Activated T-cell treated with anti-CD3 and anti-CD28 coated beads for 4 hours (primary cell): ENCODE results near the gene ZDHHC1.
"Not testable (repeated sequence)": the region's sequence is repeated elsewhere in the genome, so short reads cannot be mapped to it uniquely, and the experiment has no call there.

ENCODE experiments used
- DNase-seq: peaks from one replicate; pipeline ENCODE4 v3.0.0-alpha.2; 2020

The ZDHHC1 gene

GRCh38 chr16:67430504-67430976, 14.3 kb upstream of the ZDHHC1 start:
- peak; percentile 12 for DNase-seq

DNA sequence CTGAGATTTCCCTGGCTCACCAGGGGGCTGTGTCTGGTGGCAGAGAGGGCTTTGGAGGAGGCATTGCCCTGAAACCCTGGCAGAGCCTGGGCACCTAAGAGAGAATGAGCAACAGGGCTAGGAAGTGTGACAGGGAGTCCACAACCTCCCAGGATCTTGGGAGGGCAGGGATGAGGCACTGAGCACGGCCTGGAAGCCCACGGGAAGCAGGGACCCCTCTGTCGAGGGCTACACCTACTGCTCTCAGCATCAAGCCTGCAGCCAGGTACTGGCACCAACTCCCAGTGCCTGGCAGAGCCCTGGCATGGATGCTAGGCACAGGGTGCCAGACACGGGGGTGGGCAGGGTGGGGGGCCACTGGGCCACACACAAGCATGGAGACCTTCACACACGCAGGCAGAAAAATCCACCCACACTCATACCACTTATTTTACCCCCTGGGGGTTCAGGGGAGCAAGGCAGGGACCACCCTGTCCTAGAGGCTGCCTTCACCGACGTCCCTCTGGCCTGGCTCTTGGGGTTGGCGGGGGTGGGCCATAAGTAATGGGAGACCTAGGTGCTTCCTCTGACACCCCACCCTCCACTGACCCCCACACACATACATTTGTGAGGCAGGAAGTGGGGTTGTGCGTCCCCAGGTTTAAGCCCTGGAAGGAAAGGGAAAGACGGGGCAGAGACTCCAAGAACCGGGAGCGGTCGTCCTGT, 13.7 kb upstream of the ZDHHC1 start:
- DNase-seq, result no peak

DNA sequence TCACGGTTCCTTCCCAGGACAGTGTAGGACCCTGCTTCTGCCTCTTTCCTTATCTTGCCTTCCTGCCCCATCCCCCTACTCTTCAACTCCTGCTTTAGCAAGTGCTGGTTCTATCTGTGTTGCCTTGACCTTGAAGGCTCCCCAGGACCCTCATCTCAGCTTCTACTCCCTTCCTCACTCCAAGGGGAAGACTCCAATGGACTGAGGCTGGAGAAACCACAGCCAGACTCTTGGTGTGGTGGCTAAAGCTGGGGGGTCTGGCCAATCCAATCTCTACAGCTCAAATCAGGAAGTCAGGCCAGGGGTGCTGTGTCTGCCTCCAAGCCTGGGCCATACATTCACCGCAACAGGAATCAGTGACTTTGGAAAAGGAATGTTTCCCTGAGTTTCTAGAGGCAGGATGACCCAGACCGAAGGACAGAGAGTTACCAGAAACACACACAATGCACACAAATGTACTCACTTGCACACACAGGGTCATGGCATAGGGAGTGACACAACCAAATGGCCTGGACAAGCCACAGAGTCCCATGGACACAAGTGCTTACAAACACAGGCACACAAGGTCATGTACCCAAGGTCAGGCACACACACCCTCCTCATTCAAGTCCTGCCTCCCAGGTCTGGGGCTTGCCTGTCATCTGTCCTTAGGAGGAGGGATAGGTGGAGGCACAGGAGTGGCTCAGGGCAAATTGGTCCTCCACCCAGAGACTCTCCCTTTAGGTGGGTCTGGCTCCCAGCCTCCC, 12.9 kb upstream of the ZDHHC1 start:
- DNase-seq, result no peak

DNA sequence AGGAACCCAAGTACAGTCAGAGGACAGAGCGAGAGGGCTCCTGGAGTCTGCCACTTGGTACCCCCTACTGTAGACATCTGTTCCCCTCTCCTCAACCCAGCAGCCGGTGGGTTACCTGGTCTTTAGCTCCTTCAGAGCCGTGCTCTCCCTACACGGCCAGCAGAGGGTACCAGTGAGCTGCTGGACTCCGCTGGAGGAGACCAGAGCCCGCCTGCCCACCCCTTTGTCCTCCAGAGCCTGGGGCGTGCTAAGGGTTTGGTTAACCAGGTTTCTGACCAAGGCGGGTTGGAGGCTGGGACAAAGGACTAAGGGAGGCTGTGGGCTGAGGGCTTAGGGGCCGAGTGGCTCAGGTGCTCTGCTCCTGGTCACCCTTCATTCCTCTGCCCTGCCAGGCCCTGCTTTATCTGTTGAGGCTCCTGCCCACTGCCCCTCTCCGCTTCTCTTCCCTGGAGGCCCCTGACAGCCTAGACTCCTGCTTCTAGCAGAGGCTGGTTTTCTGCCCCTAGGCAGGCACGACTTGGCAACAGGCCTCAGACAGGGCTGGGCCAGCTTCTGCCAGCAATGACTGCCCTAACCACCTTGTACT, 12.0 kb upstream of the ZDHHC1 start:
- peak; percentile 32 for DNase-seq

DNA sequence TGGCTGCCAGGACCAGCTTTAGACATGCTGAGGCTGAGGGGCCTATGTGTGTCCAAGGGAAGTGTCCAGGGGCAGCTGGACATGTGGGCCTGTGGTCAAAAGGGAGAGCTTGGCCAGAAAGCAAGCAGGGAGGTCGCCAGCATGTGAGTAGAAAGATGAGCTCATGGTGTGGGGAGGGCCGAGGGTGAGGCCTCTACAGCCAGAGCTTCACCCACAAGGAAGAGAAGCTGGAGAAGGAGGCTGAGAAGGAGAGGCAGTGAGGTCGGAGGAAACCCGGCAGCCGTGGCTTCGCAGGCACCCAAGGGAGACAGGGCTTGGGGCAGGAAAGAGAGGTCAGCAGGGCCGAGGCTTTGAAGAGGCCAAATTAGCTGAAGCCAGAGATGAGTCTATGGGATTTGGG, 10.7 kb upstream of the ZDHHC1 start:
- DNase-seq, result no peak

DNA sequence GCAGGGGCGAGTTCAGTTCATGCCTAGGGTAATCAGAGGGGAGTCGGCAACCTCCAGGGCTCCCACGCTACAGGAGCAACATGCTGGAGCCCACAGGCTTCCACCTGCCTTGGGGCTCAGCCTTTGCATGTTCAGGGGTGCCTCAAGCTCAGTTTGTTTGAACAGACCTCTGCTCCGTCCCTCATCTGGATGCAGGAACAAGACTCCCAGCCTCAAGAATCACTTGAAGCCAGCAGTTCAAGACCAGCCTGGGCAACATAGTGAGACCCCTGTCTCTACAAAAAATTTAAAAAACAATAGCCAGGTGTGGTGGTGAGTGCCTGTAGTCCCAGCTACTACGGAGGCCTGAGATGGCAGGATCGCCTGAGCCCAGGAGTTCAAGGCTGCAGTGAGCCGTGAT, 9.7 kb upstream of the ZDHHC1 start:
- no peak for DNase-seq

GRCh38 chr16:67425580-67425979, 9.3 kb upstream of the ZDHHC1 start:
- DNase-seq, result no peak

DNA sequence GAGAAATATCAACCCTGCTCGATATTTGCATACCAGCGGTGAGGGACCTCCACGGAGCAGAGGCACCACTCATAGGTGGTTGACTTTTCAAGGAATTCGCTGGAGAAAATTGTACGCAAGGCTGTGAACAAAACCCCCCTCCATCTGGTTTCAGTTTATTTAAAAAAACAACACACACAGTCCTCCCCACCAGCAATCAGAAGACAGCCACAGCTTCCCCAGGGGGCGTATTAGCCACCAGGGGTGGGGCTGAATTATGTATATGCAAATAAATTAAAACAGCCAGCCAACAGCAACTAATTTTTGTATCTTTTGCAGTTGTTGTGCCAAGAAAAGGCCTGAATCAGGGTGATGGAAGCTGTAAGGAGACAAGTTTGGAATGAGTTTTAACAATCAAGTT, 8.8 kb upstream of the ZDHHC1 start:
- no peak for DNase-seq

DNA sequence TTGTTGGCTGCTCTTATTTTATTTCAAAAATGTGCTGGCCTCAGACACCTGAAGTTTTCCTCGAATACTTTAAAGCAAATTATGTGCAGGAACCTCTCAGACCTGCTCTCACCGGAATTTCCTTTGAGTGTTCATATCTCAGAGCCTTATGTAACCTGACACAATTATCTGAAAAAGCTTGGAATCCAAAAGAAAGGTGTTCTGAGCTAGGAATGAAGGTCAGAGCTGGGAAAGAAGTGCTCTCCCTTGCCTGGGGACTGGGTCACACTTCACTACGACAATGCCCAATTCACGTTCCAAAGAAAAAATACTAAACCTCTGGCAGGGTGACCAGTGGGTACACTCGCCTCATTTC, 8.0 kb upstream of the ZDHHC1 start:
- DNase-seq, result no peak

- no peak for DNase-seq
Observed at GRCh38 chr16:67423611-67424260, 7.5 kb upstream of the ZDHHC1 start.

DNA sequence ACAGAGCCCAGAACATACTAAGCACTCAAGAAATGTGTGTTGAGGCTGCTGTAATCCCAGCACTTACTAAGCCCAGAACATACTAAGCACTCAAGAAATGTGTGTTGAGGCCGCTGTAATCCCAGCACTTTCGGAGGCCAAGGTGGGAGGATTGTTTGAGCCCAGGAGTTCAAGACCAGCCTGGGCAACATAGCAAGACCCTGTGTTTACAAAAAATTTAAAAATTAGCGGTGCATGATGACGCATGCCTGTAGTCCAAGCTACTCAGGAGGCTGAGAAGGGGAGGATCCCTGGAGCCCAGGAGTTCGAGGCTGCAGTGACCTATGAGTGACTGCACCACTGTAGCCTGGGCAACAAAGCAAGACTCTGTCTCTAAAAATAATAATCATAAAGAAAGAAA, 6.7 kb upstream of the ZDHHC1 start:
- no peak for DNase-seq

- no peak for DNase-seq
Observed at GRCh38 chr16:67421030-67421429, 4.8 kb upstream of the ZDHHC1 start.

DNA sequence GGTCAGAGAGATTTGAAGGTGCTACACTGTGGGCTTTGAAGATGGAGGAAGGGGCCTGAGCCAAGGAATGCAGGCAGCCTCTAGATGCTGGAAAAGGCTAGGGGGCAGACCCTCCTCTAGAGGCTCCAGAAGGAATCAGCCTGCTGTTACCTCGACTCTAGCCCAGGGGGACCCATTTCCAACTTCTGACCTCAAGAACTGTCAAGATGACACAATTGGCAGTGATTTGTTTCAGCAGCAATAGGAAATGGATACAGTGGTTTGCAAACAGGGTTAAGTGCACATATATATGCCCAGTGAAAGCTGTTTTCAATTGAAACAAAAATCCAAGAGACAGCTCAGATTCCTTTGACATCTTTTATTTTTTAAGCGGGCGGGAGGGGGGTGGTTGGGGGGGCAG, 3.7 kb upstream of the ZDHHC1 start:
- DNase-seq, result no peak

GRCh38 chr16:67419502-67419901, 3.2 kb upstream of the ZDHHC1 start:
- DNase-seq, result no peak

- no peak for DNase-seq
Observed at GRCh38 chr16:67417333-67418061, 1.2 kb upstream of the ZDHHC1 start.

GRCh38 chr16:67415421-67415820, 856 bp downstream of the ZDHHC1 start:
- DNase-seq, result not testable (repeated sequence)

GRCh38 chr16:67413978-67414911, 2.0 kb downstream of the ZDHHC1 start:
- no peak for DNase-seq

DNA sequence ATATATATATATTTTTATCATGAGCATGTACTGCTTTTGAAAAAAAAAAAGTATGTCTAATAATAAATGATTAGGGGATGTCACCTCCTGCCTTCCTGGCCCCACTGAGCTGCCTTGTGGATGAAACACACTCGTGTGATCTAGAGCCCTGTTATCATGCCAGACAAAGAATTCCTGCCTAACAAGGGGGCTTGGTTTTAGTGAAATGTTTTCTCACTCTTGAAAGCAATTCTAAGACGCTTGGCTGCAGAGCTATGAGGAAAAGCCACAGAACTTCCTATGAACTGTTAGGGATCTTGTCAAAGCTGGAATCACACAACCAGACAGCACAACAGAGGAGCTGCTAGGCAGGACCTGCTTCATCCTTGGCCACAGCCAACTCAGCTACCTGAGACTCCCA, 4.0 kb downstream of the ZDHHC1 start:
- no peak for DNase-seq

DNA sequence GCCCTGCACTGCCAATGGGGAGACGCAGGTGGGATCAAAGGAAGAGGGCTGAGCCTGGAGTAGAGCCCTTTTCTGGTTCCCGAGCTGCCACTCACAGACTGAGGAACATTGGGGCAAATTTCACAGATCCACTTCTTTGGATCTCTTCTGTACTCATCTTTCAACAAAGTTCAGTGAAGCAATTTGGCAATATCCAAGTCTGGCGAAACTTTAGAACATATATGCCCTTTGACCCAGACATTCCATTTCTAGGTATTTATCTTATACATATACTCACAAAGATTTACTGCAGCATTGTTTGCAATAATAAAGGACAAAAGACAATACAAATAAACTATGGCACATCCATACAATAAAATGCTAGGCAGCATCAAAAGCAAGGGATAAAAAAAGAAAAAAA, 4.9 kb downstream of the ZDHHC1 start:
- no peak for DNase-seq

- no peak for DNase-seq
Observed at GRCh38 chr16:67409631-67410030, 6.6 kb downstream of the ZDHHC1 start.

- no peak for DNase-seq
Observed at GRCh38 chr16:67407788-67408452, 8.4 kb downstream of the ZDHHC1 start.
